ENCODE data around the gene ZNF3.
"Not testable (repeated sequence)": the region's sequence is repeated elsewhere in the genome, so short reads cannot be mapped to it uniquely, and the experiment has no call there.

Gene ZNF3

DNA sequence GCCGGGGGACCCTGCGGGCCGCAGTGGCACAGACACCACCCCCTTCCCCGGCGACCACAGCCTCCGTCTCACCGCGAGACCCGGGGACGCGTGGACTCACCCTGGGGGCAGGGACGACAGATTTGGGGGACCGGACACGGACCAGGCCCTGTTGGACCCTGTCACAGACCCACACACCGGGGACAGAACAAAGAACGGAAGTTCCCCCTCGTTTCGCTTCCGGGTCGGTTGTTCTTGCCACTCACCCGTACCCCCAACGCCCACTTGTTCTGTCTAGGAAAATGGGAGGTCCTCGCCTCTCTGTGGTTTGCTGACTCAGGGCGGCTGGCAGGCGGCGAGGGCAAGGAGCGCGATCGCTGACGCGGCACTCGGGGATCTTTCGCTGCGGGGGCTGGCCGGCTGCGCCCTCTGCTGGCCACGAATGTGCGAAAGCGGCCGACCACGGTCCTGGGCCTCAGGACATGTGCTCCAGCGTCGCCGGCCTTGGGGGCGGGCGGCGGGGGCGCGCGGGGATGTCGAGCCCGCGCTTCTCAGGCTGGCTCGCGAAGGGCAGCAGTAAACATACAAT is at the start of gene ZNF3:
Gene ZNF3 (minus strand): TSS at position 189 of the 568 bp plus-strand sequence. CDS start 4,366 bp downstream, outside the sequence.
- Histone ChIP-seq H3K27me3 (ENCODE audit: control insufficient read depth, insufficient read depth, low read length) (no peaks in the 10 kb centered on the region), H3K4me3 (ENCODE audit: low read depth, low read length) (peak within 1 kb of the TSS; percentile 67), H3K36me3 (ENCODE audit: control insufficient read depth, insufficient read depth, low read length) (peaks cover 19% of the 10 kb centered on the region), H3K9me3 (ENCODE audit: control insufficient read depth, insufficient read depth, low read length) (no peaks in the 10 kb centered on the region), H3K9ac (ENCODE audit: low read depth, low read length) (peak within 1 kb of the TSS; percentile 80), H3K4me1 (ENCODE audit: control insufficient read depth, insufficient read depth, low read length) (peaks cover 6% of the 10 kb centered on the region)

DNA sequence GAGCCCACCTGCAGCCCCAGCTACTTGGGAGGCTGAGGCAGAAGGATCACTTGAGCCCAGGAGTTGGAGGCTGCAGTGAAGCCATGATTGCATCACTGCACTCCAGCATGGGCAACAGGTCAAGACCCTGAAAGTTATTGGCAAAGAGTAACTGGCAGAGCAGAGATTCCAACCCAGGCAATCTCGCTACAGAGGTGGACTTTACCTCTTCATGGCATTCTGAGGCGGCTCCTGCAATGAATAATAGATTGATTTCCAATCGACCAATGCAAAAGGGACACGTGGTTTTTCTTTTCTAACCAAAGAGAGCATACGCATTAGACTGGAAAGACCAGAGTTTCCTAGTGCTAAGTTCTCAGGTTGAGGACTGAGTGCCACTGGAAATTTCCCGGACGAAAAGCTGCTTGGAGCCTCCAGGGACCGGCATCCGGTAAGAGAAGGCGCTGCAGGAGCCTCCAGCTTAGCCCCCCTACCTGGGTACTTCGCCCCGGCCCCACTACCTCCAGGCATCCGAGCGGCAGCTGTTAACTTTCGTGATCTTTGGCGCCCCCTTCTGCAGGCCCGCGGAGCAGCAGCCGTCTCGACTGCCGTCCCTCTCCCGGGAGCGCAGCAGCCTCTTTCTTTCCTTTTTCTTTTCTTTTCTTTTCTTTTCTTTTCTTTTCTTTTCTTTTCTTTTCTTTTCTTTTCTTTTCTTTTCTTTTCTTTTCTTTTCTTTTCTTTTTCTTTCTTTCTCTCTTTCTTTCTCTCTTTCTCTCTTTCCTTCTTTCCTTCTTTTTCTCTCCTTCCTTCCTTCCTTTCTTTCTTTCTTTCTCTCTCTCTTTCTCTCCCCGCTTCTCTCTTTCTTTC is 49.3 kb upstream of the ZNF3 start:
- H3K27me3 ChIP-seq (ENCODE audit: control insufficient read depth, insufficient read depth, low read length), result peaks cover 17% of the 10 kb centered on the region
- no peaks in the 10 kb centered on the region for H3K36me3 ChIP-seq (ENCODE audit: control insufficient read depth, insufficient read depth, low read length)
- H3K4me1 ChIP-seq (ENCODE audit: control insufficient read depth, insufficient read depth, low read length), result no peaks in the 10 kb centered on the region
- peak overlapping the region; percentile 18 for H3K4me3 ChIP-seq (ENCODE audit: low read depth, low read length)
- no peak overlapping the region for H3K9ac ChIP-seq (ENCODE audit: low read depth, low read length)
- no peaks in the 10 kb centered on the region for H3K9me3 ChIP-seq (ENCODE audit: control insufficient read depth, insufficient read depth, low read length)

DNA sequence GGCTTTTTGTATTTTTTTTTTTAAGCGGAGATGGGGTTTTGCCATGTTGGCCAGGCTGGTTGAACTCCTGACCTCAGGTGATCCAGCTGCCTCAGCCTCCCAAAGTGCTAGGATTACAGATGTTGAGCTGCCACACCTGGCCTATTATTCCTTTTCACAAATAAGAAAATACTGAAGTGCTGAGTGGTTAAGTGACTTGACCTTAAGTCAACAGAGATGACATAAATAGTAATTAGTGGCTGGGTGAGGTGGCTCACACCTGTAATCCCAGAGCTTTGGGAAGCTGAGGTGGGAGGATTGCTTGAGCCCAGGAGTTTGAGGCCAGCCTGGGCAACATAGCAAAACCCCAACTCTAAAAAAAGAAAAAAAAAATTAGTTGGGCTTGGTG is 48.7 kb upstream of the ZNF3 start:
- H3K9ac ChIP-seq (ENCODE audit: low read depth, low read length); H3K9me3 ChIP-seq (ENCODE audit: control insufficient read depth, insufficient read depth, low read length); H3K4me3 ChIP-seq (ENCODE audit: low read depth, low read length); H3K4me1 ChIP-seq (ENCODE audit: control insufficient read depth, insufficient read depth, low read length); H3K36me3 ChIP-seq (ENCODE audit: control insufficient read depth, insufficient read depth, low read length): not testable (repeated sequence)
- H3K27me3 ChIP-seq (ENCODE audit: control insufficient read depth, insufficient read depth, low read length), result peaks cover 17% of the 10 kb centered on the region

DNA sequence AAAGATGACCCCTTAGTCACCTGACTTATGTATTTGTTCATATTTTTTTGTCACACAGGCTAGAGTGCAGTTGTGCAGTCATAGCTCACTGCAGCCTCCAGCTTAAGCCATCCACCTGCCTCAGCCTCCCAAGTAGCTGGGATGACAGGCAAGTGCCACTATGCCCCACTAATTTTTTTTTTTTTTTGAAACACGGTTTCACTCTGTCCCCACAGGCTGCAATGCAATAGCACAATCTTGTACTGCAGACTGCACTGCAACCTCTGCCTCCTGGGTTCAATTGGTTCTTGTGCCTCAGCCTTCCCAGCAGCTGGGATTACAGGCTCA is 47.1 kb upstream of the ZNF3 start:
- Histone ChIP-seq H3K27me3 (ENCODE audit: control insufficient read depth, insufficient read depth, low read length) (peaks cover 17% of the 10 kb centered on the region), H3K36me3 (ENCODE audit: control insufficient read depth, insufficient read depth, low read length) (no peaks in the 10 kb centered on the region), H3K4me3 (ENCODE audit: low read depth, low read length) (peak overlapping the region; percentile 99), H3K9ac (ENCODE audit: low read depth, low read length) (no peak overlapping the region), H3K9me3 (ENCODE audit: control insufficient read depth, insufficient read depth, low read length) (no peaks in the 10 kb centered on the region), H3K4me1 (ENCODE audit: control insufficient read depth, insufficient read depth, low read length) (no peaks in the 10 kb centered on the region)

DNA sequence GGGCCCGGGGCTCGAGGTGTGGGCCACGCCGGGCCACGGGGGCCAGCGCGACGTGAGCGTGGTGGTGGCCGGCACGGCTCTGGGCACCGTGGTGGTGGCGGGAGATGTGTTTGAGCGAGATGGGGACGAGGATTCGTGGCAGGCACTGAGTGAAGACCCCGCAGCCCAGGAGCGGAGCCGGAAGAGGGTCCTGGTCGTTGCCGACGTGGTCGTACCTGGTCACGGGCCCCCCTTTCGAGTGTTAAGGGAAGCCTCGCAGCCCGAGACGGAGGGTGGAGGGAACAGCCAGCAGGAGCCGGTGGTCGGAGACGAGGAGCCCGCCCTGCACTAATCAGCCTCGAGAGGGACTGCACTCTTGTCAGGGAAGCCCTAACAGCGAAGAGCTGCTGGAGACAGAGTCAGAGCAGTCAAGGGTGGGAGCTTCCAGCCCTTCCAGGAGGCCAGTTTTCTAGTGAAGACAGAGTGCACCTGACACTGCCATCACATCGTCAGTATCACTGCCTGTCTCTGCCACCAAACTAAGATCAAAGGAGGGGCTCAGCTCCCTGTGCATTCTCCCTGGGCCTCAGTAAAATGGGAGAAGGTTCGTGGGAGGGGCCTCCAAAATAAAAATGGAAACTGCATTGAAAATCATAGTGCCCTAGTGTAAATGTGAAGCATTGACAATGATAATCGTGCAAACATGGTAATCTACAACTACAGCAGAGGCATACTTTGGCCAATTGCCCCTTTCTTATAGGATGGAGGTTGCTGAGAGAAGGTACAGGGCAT is 46.5 kb upstream of the ZNF3 start:
- Histone ChIP-seq H3K4me3 (ENCODE audit: low read depth, low read length) (peak overlapping the region; percentile 99), H3K27me3 (ENCODE audit: control insufficient read depth, insufficient read depth, low read length) (peaks cover 17% of the 10 kb centered on the region), H3K36me3 (ENCODE audit: control insufficient read depth, insufficient read depth, low read length) (no peaks in the 10 kb centered on the region), H3K9ac (ENCODE audit: low read depth, low read length) (peak overlapping the region; percentile 65), H3K9me3 (ENCODE audit: control insufficient read depth, insufficient read depth, low read length) (no peaks in the 10 kb centered on the region), H3K4me1 (ENCODE audit: control insufficient read depth, insufficient read depth, low read length) (no peaks in the 10 kb centered on the region)

DNA sequence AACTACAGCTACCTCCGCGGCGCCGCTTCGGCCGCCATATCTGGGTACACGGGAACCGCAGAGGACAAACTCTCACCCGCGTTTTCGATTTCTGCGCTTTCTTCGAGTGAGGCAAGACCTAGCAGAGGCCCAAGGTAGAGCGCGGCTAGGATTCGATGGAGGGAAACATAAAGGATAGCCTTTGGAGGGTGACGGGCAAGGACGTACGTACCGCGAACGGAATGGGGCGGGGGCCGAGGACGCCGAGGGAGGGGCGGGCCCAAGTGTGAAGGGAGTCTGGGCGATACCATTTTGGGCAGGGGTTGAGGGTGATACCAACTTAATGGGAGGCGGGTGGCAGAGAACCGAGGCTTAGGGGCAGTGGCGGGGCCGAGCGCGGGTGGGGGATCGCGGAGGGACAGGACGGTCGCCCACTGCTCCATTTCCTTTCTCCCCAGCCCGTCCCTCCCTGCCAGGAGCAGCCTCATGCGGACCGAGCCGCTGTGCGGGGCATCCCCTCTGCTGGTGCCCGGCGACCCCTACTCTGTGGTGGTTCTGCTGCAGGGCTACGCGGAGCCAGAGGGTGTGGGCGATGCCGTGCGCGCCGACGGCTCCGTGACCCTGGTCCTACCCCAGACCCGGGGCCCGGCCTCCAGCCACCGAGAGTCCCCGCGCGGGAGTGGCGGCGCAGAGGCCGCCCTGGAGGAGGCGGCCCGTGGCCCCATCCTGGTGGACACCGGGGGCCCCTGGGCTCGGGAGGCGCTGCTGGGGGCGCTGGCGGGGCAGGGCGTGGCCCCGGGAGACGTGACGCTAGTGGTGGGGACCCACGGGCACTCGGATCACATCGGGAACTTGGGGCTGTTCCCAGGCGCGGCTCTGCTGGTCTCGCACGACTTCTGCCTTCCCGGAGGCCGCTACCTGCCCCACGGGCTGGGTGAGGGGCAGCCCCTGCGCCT is 45.7 kb upstream of the ZNF3 start, which contains the start of gene MBLAC1:
Gene MBLAC1 (plus strand): TSS at position 37 of the 935 bp plus-strand sequence. CDS start 429 bp downstream, at position 466.
- Histone ChIP-seq H3K9ac (ENCODE audit: low read depth, low read length) (peak within 1 kb of the TSS; percentile 97), H3K4me3 (ENCODE audit: low read depth, low read length) (peak within 1 kb of the TSS; percentile 99), H3K27me3 (ENCODE audit: control insufficient read depth, insufficient read depth, low read length) (peaks cover 17% of the 10 kb centered on the region), H3K36me3 (ENCODE audit: control insufficient read depth, insufficient read depth, low read length) (no peaks in the 10 kb centered on the region), H3K4me1 (ENCODE audit: control insufficient read depth, insufficient read depth, low read length) (no peaks in the 10 kb centered on the region), H3K9me3 (ENCODE audit: control insufficient read depth, insufficient read depth, low read length) (no peaks in the 10 kb centered on the region)

DNA sequence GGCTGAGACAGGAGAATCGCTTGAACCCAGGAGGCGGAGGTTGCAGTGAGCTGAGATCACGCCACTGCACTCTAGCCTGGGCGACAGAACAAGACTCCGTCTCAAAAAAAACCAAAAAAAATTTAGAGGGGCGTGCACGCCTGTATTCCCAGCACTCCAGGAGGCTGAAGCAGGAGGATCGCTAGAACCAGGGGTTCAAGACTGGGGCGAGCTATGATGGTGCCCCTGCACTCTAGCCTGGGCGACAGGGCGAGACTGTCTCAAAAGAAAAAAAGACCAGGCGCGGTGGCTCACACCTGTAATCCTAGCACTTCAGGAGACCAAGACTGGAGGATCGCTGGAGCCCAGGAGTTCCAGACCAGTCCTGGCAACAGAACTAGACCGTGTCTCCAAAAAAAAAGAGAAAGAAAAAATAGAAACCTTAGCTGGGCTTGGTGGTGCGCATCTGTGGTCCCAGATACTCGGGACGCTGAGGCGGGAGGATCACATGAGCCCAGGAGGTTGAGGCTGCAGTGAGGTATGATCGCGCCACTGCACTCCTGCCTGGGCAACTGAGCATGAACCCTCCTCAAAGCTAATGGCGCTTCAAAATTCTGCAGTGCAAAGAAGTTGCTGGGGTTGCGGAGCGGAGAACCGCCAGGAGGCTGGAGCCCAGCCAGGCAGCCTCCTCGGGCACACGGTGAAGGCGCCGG is 44.9 kb upstream of the ZNF3 start:
- H3K36me3 ChIP-seq (ENCODE audit: control insufficient read depth, insufficient read depth, low read length), result no peaks in the 10 kb centered on the region
- H3K4me1 ChIP-seq (ENCODE audit: control insufficient read depth, insufficient read depth, low read length), result no peaks in the 10 kb centered on the region
- peak overlapping the region; percentile 99 for H3K4me3 ChIP-seq (ENCODE audit: low read depth, low read length)
- H3K27me3 ChIP-seq (ENCODE audit: control insufficient read depth, insufficient read depth, low read length), result peaks cover 17% of the 10 kb centered on the region
- peak overlapping the region; percentile 97 for H3K9ac ChIP-seq (ENCODE audit: low read depth, low read length)
- no peaks in the 10 kb centered on the region for H3K9me3 ChIP-seq (ENCODE audit: control insufficient read depth, insufficient read depth, low read length)

DNA sequence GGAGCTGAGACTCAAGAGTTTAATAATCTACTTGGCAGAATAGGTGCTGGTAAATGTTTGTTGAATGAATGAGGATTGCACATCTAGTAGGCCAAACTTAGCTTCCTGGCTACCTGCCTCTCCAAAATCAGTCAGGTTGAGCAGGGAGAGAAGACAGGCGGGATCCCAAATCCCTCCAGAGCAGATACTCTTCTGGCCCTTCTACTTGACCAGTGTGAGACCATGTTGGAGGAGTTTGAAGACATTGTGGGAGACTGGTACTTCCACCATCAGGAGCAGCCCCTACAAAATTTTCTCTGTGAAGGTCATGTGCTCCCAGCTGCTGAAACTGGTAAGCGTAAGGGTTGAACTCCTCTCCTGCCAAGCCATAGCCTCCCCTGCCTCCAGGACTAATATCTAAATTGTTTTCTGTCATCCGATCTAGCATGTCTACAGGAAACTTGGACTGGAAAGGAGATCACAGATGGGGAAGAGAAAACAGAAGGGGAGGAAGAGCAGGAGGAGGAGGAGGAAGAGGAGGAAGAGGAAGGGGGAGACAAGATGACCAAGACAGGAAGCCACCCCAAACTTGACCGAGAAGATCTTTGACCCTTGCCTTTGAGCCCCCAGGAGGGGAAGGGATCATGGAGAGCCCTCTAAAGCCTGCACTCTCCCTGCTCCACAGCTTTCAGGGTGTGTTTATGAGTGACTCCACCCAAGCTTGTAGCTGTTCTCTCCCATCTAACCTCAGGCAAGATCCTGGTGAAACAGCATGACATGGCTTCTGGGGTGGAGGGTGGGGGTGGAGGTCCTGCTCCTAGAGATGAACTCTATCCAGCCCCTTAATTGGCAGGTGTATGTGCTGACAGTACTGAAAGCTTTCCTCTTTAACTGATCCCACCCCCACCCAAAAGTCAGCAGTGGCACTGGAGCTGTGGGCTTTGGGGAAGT is 43.0 kb upstream of the ZNF3 start:
- Histone ChIP-seq H3K9ac (ENCODE audit: low read depth, low read length) (no peak overlapping the region), H3K9me3 (ENCODE audit: control insufficient read depth, insufficient read depth, low read length) (no peaks in the 10 kb centered on the region), H3K27me3 (ENCODE audit: control insufficient read depth, insufficient read depth, low read length) (peaks cover 17% of the 10 kb centered on the region), H3K4me3 (ENCODE audit: low read depth, low read length) (no peak overlapping the region), H3K4me1 (ENCODE audit: control insufficient read depth, insufficient read depth, low read length) (peaks cover 4% of the 10 kb centered on the region), H3K36me3 (ENCODE audit: control insufficient read depth, insufficient read depth, low read length) (no peaks in the 10 kb centered on the region)

DNA sequence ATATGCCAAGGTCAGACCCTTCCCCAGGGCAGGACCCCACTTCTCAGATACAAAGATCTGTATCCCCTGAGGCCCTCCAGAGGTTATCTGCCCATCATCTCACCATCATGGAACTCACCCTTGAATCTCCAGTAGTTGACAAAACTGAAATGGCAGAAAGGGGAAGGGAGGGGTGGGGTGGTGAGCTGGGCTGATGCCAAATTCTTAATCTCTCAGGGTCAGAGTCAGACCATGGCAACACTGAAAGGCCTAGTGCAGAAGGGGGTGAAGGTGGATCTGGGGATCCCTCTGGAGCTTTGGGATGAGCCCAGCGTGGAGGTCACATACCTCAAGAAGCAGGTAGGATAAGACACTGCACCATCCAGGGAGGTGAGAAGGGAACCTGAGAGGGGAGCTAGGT is 41.0 kb upstream of the ZNF3 start:
- Histone ChIP-seq H3K27me3 (ENCODE audit: control insufficient read depth, insufficient read depth, low read length) (no peaks in the 10 kb centered on the region), H3K4me1 (ENCODE audit: control insufficient read depth, insufficient read depth, low read length) (peaks cover 4% of the 10 kb centered on the region), H3K9me3 (ENCODE audit: control insufficient read depth, insufficient read depth, low read length) (no peaks in the 10 kb centered on the region), H3K4me3 (ENCODE audit: low read depth, low read length) (no peak overlapping the region), H3K9ac (ENCODE audit: low read depth, low read length) (no peak overlapping the region), H3K36me3 (ENCODE audit: control insufficient read depth, insufficient read depth, low read length) (no peaks in the 10 kb centered on the region)

DNA sequence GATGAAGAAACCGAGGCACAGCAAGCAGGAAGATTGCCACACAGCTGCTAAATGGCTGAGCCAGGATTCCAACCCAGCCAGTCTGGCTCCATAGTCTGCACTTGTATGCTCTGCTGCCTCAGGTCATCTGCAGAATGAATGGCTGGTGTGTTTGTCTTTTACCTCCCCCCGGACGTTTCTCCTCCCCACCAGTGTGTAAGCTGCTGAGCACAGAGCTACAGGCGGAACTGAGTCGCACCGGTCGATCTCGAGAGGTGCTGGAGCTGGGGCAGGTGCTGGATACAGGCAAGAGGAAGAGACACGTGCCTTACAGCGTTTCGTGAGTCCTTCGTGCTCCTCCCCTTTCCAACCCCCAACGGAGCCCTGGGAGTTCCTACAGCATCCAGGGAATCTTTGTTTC is 40.5 kb upstream of the ZNF3 start:
- Histone ChIP-seq H3K36me3 (ENCODE audit: control insufficient read depth, insufficient read depth, low read length) (no peaks in the 10 kb centered on the region), H3K4me3 (ENCODE audit: low read depth, low read length) (no peak overlapping the region), H3K4me1 (ENCODE audit: control insufficient read depth, insufficient read depth, low read length) (peaks cover 4% of the 10 kb centered on the region), H3K9ac (ENCODE audit: low read depth, low read length) (no peak overlapping the region), H3K27me3 (ENCODE audit: control insufficient read depth, insufficient read depth, low read length) (no peaks in the 10 kb centered on the region), H3K9me3 (ENCODE audit: control insufficient read depth, insufficient read depth, low read length) (no peaks in the 10 kb centered on the region)

Measured in iPS-15b (cell line).